Measurements from ENCODE around the gene C2orf49. TPM values are rescaled to one million over a fixed set of nuclear protein-coding genes. Genes with fewer than 3 reads are reported as not detected.

C2orf49 gene
- total RNA-seq, 4 donors from 2014 or later = 6.8 to 83.3 (median 18.0) TPM

GRCh38 chr2:105371156-105371555 lies 33.8 kb downstream of the C2orf49 start:
- DNase-seq = no peak
- Histone ChIP-seq H3K27me3 (no peaks in the 10 kb centered on the region), H3K4me3 (no peak overlapping the region), H3K4me1 (peaks cover 0 to 42% (median 0%) of the 10 kb centered on the region in 4 donors), H3K36me3 (peaks cover 0 to 57% (median 0%) of the 10 kb centered on the region in 3 donors), H3K9me3 (no peaks in the 10 kb centered on the region), H3K27ac (peak overlapping the region in 1 of 4 donors; percentile 44)
- TF ChIP-seq POLR2A (IDR thresholded peaks at IDR 0.05) (no peak), CTCF (IDR thresholded peaks at IDR 0.05) (no peak)

- Histone ChIP-seq H3K4me3 (no peak overlapping the region), H3K27me3 (no peaks in the 10 kb centered on the region), H3K9me3 (no peaks in the 10 kb centered on the region), H3K27ac (peak overlapping the region in 2 of 4 donors; percentile 24 to 44), H3K36me3 (peaks cover 0 to 52% (median 0%) of the 10 kb centered on the region in 3 donors), H3K4me1 (peaks cover 0 to 42% (median 0%) of the 10 kb centered on the region in 4 donors)
- DNase-seq = no peak
- TF ChIP-seq CTCF (IDR thresholded peaks at IDR 0.05) (no peak), POLR2A (IDR thresholded peaks at IDR 0.05) (no peak)
These were observed 34.5 kb downstream of the C2orf49 start for GRCh38 chr2:105371810-105372209.

GRCh38 chr2:105373344-105373781 lies 36.0 kb downstream of the C2orf49 start:
- Histone ChIP-seq H3K36me3 (peaks cover 0 to 50% (median 0%) of the 10 kb centered on the region in 3 donors), H3K27ac (peak overlapping the region; percentile 27 to 78 (median 57)), H3K4me1 (peaks cover 0 to 35% (median 0%) of the 10 kb centered on the region in 4 donors), H3K9me3 (no peaks in the 10 kb centered on the region), H3K4me3 (no peak overlapping the region), H3K27me3 (no peaks in the 10 kb centered on the region)
- peak in 1 of 3 donors; percentile 49 for DNase-seq
- TF ChIP-seq POLR2A (IDR thresholded peaks at IDR 0.05) = no peak
- no peak for TF ChIP-seq CTCF (IDR thresholded peaks at IDR 0.05)

GRCh38 chr2:105373895-105374401 lies 36.6 kb downstream of the C2orf49 start:
- no peak overlapping the region for H3K4me3 ChIP-seq
- peaks cover 0 to 29% (median 0%) of the 10 kb centered on the region in 4 donors for H3K4me1 ChIP-seq
- H3K27ac ChIP-seq = peak overlapping the region; percentile 42 to 78 (median 58)
- no peak for TF ChIP-seq CTCF (IDR thresholded peaks at IDR 0.05)
- no peak for TF ChIP-seq POLR2A (IDR thresholded peaks at IDR 0.05)
- H3K9me3 ChIP-seq = no peaks in the 10 kb centered on the region
- peaks cover 0 to 49% (median 0%) of the 10 kb centered on the region in 3 donors for H3K36me3 ChIP-seq
- no peak for DNase-seq
- no peaks in the 10 kb centered on the region for H3K27me3 ChIP-seq

- TF ChIP-seq CTCF (IDR thresholded peaks at IDR 0.05) (no peak), POLR2A (IDR thresholded peaks at IDR 0.05) (no peak)
- H3K4me1 ChIP-seq = peaks cover 0 to 29% (median 2%) of the 10 kb centered on the region in 4 donors
- no peaks in the 10 kb centered on the region for H3K9me3 ChIP-seq
- no peak overlapping the region for H3K4me3 ChIP-seq
- DNase-seq = no peak
- H3K27me3 ChIP-seq = no peaks in the 10 kb centered on the region
- peaks cover 0 to 49% (median 0%) of the 10 kb centered on the region in 3 donors for H3K36me3 ChIP-seq
- H3K27ac ChIP-seq = peak overlapping the region; percentile 42 to 78 (median 58)
These were observed 37.7 kb downstream of the C2orf49 start for GRCh38 chr2:105375001-105375561.
